ENCODE data around the gene SNRPB2.

Gene SNRPB2

GRCh38 chr20:16729565-16730460 is at the start of gene SNRPB2:
Gene SNRPB2 (plus strand): TSS chr20:16730026. CDS start chr20:16731703, 1,677 bp downstream.
- DNase-seq (ENCODE audit: low read depth), result peak; percentile 96
- TF ChIP-seq CTCF (IDR thresholded peaks at IDR 0.05; ENCODE audit: insufficient read depth, low read depth, low read length, missing control alignments), result no peak
- H3K4me3 ChIP-seq (ENCODE audit: low read length), result peak within 1 kb of the TSS; percentile 99

- DNase-seq (ENCODE audit: low read depth), result no peak
- TF ChIP-seq CTCF (IDR thresholded peaks at IDR 0.05; ENCODE audit: insufficient read depth, low read depth, low read length, missing control alignments), result no peak
- H3K4me3 ChIP-seq (ENCODE audit: low read length), result no peak overlapping the region
Measured at GRCh38 chr20:16684416-16684815, 45.4 kb upstream of the SNRPB2 start.

GRCh38 chr20:16689906-16690305 is 39.9 kb upstream of the SNRPB2 start:
- no peak for TF ChIP-seq CTCF (IDR thresholded peaks at IDR 0.05; ENCODE audit: insufficient read depth, low read depth, low read length, missing control alignments)
- no peak overlapping the region for H3K4me3 ChIP-seq (ENCODE audit: low read length)
- no peak for DNase-seq (ENCODE audit: low read depth)

- TF ChIP-seq CTCF (IDR thresholded peaks at IDR 0.05; ENCODE audit: insufficient read depth, low read depth, low read length, missing control alignments), result no peak
- H3K4me3 ChIP-seq (ENCODE audit: low read length), result no peak overlapping the region
- no peak for DNase-seq (ENCODE audit: low read depth)
Measured at GRCh38 chr20:16691381-16691780, 38.4 kb upstream of the SNRPB2 start.

GRCh38 chr20:16692009-16692408 is 37.8 kb upstream of the SNRPB2 start:
- H3K4me3 ChIP-seq (ENCODE audit: low read length), result no peak overlapping the region
- no peak for TF ChIP-seq CTCF (IDR thresholded peaks at IDR 0.05; ENCODE audit: insufficient read depth, low read depth, low read length, missing control alignments)
- DNase-seq (ENCODE audit: low read depth), result no peak

- TF ChIP-seq CTCF (IDR thresholded peaks at IDR 0.05; ENCODE audit: insufficient read depth, low read depth, low read length, missing control alignments), result no peak
Measured at GRCh38 chr20:16692442-16692841, 37.4 kb upstream of the SNRPB2 start.

GRCh38 chr20:16693278-16693677 is 36.5 kb upstream of the SNRPB2 start:
- DNase-seq (ENCODE audit: low read depth), result no peak
- H3K4me3 ChIP-seq (ENCODE audit: low read length), result no peak overlapping the region
- no peak for TF ChIP-seq CTCF (IDR thresholded peaks at IDR 0.05; ENCODE audit: insufficient read depth, low read depth, low read length, missing control alignments)

More at GRCh38 chr20:16692442-16692841, 37.4 kb upstream of the SNRPB2 start:
- no peak overlapping the region for H3K4me3 ChIP-seq (ENCODE audit: low read length)
- no peak for DNase-seq (ENCODE audit: low read depth)

Measured in epithelial cell of esophagus (primary cell).